HUDEP-2 (cell line): ENCODE measurements around the gene LRRC71.
A peak's percentile ranks its signal among the peaks of the same experiment; 100 is the strongest.
"Not testable (repeated sequence)": the region's sequence is repeated elsewhere in the genome, so short reads cannot be mapped to it uniquely, and the experiment has no call there.

ENCODE experiments used
- DNase-seq, 76 experiments: peaks; one replicate each; lab custom pipeline; 2025; ENCODE audit not compliant: unreplicated experiment in 76 of 76; lab: John Stamatoyannopoulos, UW

LRRC71 gene

GRCh38 chr1:156925154-156926010 lies 5.0 kb downstream of the LRRC71 start:
- no peak for DNase-seq

- DNase-seq = peak in 74 of 76 experiments; percentile 46 to 95 (median 87)
Observed at GRCh38 chr1:156926175-156926574, 5.7 kb downstream of the LRRC71 start.

GRCh38 chr1:156926695-156927094 lies 6.3 kb downstream of the LRRC71 start:
- not testable (repeated sequence) for DNase-seq

- DNase-seq = peak in 65 of 76 experiments; percentile 13 to 81 (median 61)
Observed at GRCh38 chr1:156927215-156928042, 7.0 kb downstream of the LRRC71 start.

- no peak for DNase-seq
Observed at GRCh38 chr1:156928043-156928602, 7.7 kb downstream of the LRRC71 start.

GRCh38 chr1:156929596-156930238 lies 9.3 kb downstream of the LRRC71 start:
- no peak for DNase-seq

- no peak for DNase-seq
Observed at GRCh38 chr1:156930483-156930882, 10.1 kb downstream of the LRRC71 start.

GRCh38 chr1:156931211-156931952 lies 10.9 kb downstream of the LRRC71 start:
- no peak for DNase-seq

- DNase-seq = no peak
Observed at GRCh38 chr1:156931974-156932710, 11.7 kb downstream of the LRRC71 start.

- DNase-seq = no peak
Observed at GRCh38 chr1:156933136-156933535, 12.7 kb downstream of the LRRC71 start.

- no peak for DNase-seq
Observed at GRCh38 chr1:156935505-156936128, 15.2 kb downstream of the LRRC71 start.

GRCh38 chr1:156936191-156936590 lies 15.8 kb downstream of the LRRC71 start:
- DNase-seq = no peak

GRCh38 chr1:156936721-156937220 lies 16.3 kb downstream of the LRRC71 start:
- DNase-seq = no peak

GRCh38 chr1:156937883-156938282 lies 17.5 kb downstream of the LRRC71 start:
- no peak for DNase-seq

- no peak for DNase-seq
Observed at GRCh38 chr1:156938813-156939212, 18.4 kb downstream of the LRRC71 start.

- DNase-seq = no peak
Observed at GRCh38 chr1:156939786-156940334, 19.4 kb downstream of the LRRC71 start.

- no peak for DNase-seq
Observed at GRCh38 chr1:156941675-156942074, 21.2 kb downstream of the LRRC71 start.

GRCh38 chr1:156942176-156942575 lies 21.7 kb downstream of the LRRC71 start:
- no peak for DNase-seq

GRCh38 chr1:156942576-156942975 lies 22.1 kb downstream of the LRRC71 start:
- DNase-seq = no peak
